Fibroblast of skin of left biceps (primary cell): ENCODE data around the gene STARD10.
"Not testable (repeated sequence)": the region's sequence is repeated elsewhere in the genome, so short reads cannot be mapped to it uniquely, and the experiment has no call there.

Experiments
- DNase-seq, 2 experiments: peaks; one replicate each; pipeline ENCODE4 v3.0.0-alpha.2; 2013; ENCODE audit warnings: low read depth in 2 of 2

Gene STARD10

GRCh38 chr11:72826191-72826941 lies 32.5 kb upstream of the STARD10 start:
- DNase-seq: no peak

DNA sequence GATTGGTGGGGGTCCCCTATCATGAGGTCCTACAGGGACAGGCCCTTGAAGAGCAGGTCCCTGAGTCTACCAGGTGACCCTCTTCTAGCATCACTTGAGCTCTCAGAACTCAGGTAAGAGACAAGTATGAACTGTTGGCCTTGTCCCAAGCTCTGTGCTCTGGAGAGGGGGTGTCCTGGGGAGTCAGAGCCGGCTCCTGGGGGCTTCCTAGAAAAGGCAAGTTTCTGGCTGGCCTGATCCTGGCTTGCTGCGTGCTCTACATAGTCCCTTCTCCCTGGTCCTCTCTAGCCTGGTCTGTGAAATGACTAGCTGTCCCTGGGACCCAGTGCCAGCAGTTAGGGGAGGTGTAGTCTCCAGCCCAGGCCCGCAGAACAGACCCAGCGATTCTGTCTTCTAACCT lies 31.8 kb upstream of the STARD10 start:
- DNase-seq: no peak

DNA sequence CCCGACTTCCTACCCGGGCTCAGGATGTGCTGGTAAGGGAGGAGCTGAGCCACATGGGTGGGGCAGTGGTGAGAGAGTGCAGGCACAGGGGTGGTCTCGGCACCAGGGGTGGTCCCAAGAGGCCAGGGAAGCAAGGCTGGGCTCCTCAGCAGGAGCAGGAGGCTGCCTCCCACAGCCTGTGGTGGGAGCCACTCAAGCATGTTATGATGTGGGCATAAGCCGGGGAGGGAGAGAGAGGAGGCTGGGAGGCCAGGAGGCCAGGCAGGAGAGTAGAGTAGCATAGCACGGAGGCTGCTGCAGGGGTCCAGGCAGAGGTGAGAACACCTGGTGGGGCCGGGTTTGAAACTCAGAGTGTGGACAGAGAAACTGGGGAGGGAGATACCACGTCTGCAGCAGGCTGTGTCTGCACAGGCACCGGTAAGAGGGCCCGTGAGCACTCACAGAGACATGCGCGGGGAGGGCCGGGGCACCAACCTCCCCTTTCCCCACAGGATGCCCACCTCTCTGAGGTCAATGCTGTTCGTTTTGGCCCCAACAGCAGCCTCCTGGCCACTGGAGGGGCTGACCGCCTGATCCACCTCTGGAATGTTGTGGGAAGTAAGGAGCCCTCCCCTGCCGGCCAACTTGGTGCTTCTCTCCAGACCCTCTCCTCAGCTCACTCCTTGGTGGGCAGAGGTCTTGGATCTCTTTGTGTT lies 31.1 kb upstream of the STARD10 start:
- no peak for DNase-seq

- no peak for DNase-seq
Observed at GRCh38 chr11:72824020-72824419, 30.2 kb upstream of the STARD10 start.

GRCh38 chr11:72823105-72823804 lies 29.4 kb upstream of the STARD10 start:
- no peak for DNase-seq

DNA sequence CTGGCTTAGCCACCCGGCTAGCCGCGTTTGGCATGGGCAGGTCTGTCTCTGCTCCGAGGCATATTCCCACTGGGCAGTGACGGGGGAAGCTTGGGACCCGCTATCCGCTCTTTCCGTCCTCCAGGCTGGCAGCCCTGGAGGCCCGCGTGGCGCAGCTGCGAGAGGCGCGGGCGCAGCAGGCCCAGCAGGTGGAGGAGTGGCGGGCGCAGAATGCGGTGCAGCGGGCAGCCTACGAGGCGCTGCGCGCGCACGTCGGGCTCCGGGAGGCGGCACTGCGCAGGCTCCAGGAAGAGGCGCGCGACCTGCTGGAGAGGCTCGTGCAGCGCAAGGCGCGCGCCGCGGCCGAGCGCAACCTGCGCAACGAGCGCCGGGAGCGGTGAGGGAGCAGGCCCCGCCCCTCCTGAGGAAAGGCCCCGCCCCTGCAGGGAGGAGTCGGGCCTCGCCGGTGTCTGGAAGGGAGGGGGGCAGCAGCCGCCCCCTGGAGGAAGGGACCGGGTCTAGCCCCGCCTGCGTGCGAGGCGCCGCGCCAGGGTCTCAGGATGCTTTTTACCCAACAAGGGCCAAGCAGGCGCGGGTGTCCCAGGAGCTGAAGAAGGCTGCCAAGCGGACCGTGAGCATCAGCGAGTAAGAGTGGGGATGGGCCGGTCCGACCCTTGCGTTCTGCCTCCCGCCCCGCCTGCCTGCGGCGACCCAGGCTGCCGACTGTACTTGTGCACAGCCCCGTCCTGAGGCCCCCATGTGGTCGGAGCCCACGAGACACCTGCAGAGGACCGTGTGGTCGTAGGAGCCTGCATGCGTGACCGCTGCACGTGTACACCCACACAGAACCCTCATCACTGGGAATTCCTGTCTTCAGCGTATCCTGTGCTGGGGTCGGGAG lies 28.3 kb upstream of the STARD10 start:
- peak; percentile 61 to 65 for DNase-seq

DNA sequence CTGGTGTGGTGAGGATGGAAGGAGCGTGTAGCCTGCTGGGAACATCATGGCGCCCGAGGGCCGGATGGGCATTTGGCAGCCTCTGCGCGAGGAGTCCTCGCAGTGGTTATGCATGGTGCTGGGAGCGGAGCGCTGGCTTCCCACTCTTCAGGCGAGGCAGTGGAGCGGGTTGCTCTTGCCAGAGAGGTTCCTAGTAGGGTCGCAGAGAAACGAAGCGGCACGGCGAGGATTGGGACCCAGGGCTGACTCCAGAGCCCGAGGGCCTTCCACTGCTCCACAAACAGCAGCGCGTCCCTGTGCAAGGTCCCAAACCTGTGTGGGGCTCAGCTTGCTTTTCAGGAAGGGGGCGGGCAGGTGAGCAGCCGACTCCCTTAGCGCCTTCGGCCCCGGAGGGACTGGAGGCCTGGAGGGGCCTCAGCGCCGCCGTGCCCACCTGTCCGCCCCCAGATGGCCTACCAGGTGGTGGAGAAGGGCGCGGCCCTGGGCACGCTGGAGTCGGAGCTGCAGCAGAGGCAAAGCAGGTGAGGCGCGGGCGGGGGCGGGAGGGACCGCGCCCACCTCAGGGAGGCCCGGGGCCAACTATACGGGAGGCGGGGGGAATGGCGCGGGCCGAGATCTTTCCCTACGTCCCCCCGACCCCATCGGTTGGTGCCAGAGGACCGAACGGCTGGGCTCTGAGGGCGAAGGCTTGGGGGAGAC lies 27.5 kb upstream of the STARD10 start:
- no peak for DNase-seq

- DNase-seq: no peak
Observed at GRCh38 chr11:72820439-72821139, 26.7 kb upstream of the STARD10 start.

- DNase-seq: no peak
Observed at GRCh38 chr11:72818971-72819370, 25.1 kb upstream of the STARD10 start.

GRCh38 chr11:72817966-72818365 lies 24.1 kb upstream of the STARD10 start:
- DNase-seq: no peak

DNA sequence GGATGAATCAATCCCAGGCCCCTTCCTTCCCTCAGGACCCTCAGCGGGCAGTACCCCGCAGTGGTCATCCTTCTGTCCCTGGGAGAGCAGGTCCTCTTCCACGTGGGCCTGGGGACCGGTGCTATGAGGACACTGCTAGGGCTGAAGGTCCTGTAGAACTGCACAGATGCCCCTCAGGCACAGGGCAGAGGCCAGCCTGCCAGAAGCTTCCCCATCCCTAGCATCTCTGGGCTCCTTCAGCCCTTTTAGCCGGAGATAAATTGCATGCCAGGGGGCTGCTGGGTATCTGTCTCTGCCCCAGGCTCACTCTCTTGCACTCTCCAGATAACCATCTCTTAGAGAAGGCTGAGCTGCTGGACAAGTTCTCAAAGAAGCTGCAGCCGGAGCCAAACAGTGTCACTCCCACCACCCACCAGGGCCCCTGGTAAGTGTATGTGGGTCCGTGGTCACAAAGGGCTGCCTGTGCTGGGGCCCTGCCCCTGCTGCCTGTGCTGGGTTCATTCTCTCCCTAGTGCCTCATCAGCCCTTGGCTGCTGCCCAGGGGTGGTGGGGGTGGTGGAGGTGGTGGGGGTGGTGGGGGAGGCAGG lies 22.6 kb upstream of the STARD10 start:
- DNase-seq: no peak

- no peak for DNase-seq
Observed at GRCh38 chr11:72815110-72815618, 21.3 kb upstream of the STARD10 start.

- DNase-seq: no peak
Observed at GRCh38 chr11:72814286-72815109, 20.7 kb upstream of the STARD10 start, which contains the start of gene ATG16L2. Gene ATG16L2, plus strand, starts transcription at chr11:72814411. Its CDS starts 35 bp downstream, at chr11:72814446.

DNA sequence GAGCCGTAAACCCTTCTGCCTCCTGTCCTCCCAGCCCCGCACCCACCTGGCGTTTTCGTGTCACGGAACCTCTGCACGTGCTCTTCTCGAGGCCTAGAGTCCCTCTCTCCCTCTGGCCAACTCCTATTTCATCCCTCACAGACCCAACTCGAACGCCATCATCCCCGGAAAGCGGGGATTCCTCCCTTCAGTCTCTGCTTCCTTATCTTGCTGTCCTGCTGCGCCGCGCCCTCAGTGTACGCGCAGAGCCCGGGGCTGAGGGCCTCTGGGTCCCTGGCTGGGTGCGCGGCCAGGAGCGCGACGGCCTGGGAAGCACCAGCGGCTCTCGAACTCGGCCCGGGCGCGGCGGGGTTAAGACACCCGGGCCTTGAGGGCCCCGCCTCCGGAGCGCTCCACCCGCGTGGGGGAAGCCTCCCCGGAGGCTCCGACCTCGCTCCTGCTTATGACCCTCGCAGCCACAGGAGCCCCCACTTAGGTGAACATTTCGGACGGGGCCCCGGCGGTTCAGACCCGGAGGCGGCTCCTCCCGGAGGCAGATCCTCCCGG lies 20.0 kb upstream of the STARD10 start:
- DNase-seq: no peak

GRCh38 chr11:72812967-72813739 lies 19.3 kb upstream of the STARD10 start:
- no peak for DNase-seq

- DNase-seq: no peak
Observed at GRCh38 chr11:72812604-72812966, 18.7 kb upstream of the STARD10 start.

GRCh38 chr11:72811686-72812085 lies 17.8 kb upstream of the STARD10 start:
- not testable (repeated sequence) for DNase-seq

DNA sequence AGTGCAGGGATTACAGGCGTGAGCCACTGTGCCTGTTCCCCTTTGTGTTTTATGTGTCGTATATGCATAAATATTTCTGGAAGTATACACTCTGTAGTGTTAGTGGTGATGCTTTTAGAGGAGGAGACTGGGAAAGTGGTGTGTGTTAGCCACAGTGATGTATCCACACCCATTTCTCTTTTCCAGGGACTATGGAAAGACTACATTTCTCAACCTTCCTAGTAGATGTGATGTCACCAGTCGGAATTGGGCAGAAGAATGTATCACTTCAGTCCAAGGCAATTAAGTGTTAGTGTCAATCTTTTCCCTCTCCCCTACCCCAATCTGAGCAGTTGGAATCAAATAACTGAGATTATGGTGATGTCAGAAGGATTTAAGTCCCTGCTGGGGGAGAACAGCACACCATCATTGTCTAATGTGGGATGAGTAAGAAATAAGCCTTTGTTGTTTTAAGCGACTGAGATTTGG lies 14.5 kb upstream of the STARD10 start:
- DNase-seq: no peak
